Pancreas (tissue), 10 donors: ENCODE results near the gene ACAD11. TPM values are rescaled to one million over a fixed set of nuclear protein-coding genes. Genes with fewer than 3 reads are reported as not detected.

Experiments
- ATAC-seq, 4 donors: fragments of 200-7000 bp; cut with Tn5 transposase; one replicate each; pipeline versions ENCODE4 v1.8.0 to v1.9.1; 2020; ENCODE audit warnings: mild to moderate bottlenecking in 4 of 4, moderate library complexity in 4 of 4
- DNase-seq, 6 donors: peaks; one replicate each; pipeline ENCODE4 v3.0.0-alpha.2; 2020
- FAIRE-seq: peaks from 2 replicates; lab custom pipeline; 2012; peaks lifted over from hg19 to GRCh38; lab: Jason Lieb, UNC
- H3K27ac ChIP-seq, 4 donors: fragments of 200-600 bp; sonication (generic); 1 replicate in 3 of 4; 2 replicates in 1 of 4; pipeline versions ENCODE4 v1.5.0 to v1.8.0; 2020
- H3K27me3 ChIP-seq, 4 donors: fragments of 200-600 bp; one replicate each; pipeline ENCODE4 v1.8.0; 2021
- H3K36me3 ChIP-seq, 3 donors: fragments of 200-600 bp; sonication (generic) in 1 of 3; one replicate each; pipeline versions ENCODE4 v1.5.0 to v1.8.0; 2020 to 2021
- H3K4me1 ChIP-seq, 3 donors: fragments of 200-600 bp; one replicate each; pipeline ENCODE4 v1.8.0; 2021
- H3K4me3 ChIP-seq, 4 donors: fragments of 200-600 bp; sonication (generic) in 2 of 4; one replicate each; pipeline versions ENCODE4 v1.5.0 to v1.8.0; 2020 to 2021
- H3K9me3 ChIP-seq, 4 donors: fragments of 200-600 bp; one replicate each; pipeline ENCODE4 v1.8.0; 2021
- WGBS, 2 donors: extraction: QIAGEN DNeasy Blood & Tissue Kit; methylation state at CpG; one replicate each; pipeline ENCODE4 v1.1.7; 2013; 5-methylcytosine and 5-hydroxymethylcytosine counted together
- intact Hi-C, 3 donors: fragments of 100-400 bp; cut with DNase I; formaldehyde crosslinking; loops; one replicate each; pipeline versions ENCODE4 v1.11.1 to v1.14.2; 2022
- polyA plus RNA-seq, 2 donors: library from polyadenylated mRNA; stranded (reverse); fragments of 200-250 nt; gene quantifications; one replicate each; pipeline ENCODE4 v1.2.3, GENCODE V29; 2013
- total RNA-seq, 6 donors: library from RNA; stranded (reverse); fragmentation: NEBNext Ultra II Directional in 4 of 6; extraction: Animal tissue kit (Norgen Biotek cat#: 25700) in 4 of 6; gene quantifications; one replicate each; pipeline versions ENCODE4 v1.2.1 to v1.2.4, GENCODE V29; 2021 to 2023
- TF ChIP-seq, protein P1 (sequence below), 4 donors: fragments of 200-600 bp; sonication (generic) in 3 of 4; IDR thresholded peaks; one replicate each; pipeline versions ENCODE4 v1.5.0 to v1.8.0; 2021; ENCODE audit warnings: antibody characterized with exemption in 4 of 4
- donor health status: healthy with polysubstance abuse.
- donor health status: DM: no; HTN: no; CAD: no; lungs with moderate emphysema.
- donor health status: DM: no; HTN: no; CAD: no.
- donor health status: control.
- donor health status: control.
- donor health status: Bipolar disorder and iron deficiency.
- donor health status: DM: yes; HTN: yes; CAD: no.
- donor health status: DM: no; HTN: no; CAD: no.
- donor health status: DM: no; HTN: no; CAD: no.
- donor health status: DM: yes; HTN: yes; CAD: no.

The ACAD11 gene
- total and polyA plus RNA-seq, 8 donors = 6.6 to 31.7 (median 12.4) TPM

DNA sequence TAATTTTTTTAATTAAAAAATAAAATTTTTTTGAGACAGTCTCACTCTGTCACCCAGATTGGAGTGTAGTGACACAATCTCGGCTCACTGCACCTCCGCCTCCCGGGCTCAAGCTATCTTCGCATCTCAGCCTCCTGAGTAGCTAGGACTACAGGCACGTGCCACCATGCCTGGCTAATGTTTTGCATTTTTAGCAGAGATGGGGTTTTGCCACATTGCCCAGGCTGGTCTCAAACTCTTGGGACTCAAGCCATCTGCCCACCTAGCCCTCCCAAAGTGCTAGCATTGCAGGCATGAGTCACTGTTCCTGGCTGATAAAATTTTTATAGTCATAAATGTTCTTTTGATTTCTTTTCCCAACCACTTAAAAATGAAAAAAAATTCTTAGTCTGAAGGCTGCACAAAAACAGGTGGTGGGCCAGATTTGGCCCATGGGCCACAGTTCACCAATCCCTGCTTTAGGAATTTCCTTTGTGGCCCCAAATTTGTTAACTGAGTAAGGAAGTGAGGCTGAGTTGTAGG lies 9.7 kb upstream of the ACAD11 start:
- TF ChIP-seq, protein P1, sequence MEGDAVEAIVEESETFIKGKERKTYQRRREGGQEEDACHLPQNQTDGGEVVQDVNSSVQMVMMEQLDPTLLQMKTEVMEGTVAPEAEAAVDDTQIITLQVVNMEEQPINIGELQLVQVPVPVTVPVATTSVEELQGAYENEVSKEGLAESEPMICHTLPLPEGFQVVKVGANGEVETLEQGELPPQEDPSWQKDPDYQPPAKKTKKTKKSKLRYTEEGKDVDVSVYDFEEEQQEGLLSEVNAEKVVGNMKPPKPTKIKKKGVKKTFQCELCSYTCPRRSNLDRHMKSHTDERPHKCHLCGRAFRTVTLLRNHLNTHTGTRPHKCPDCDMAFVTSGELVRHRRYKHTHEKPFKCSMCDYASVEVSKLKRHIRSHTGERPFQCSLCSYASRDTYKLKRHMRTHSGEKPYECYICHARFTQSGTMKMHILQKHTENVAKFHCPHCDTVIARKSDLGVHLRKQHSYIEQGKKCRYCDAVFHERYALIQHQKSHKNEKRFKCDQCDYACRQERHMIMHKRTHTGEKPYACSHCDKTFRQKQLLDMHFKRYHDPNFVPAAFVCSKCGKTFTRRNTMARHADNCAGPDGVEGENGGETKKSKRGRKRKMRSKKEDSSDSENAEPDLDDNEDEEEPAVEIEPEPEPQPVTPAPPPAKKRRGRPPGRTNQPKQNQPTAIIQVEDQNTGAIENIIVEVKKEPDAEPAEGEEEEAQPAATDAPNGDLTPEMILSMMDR (IDR thresholded peaks at IDR 0.05) = no peak
- intact Hi-C loops = no loop called here
- Histone ChIP-seq H3K27me3 (no peaks in the 10 kb centered on the region), H3K36me3 (peaks cover 4 to 24% (median 4%) of the 10 kb centered on the region in 3 donors), H3K4me1 (peaks cover 9 to 44% (median 10%) of the 10 kb centered on the region in 3 donors), H3K9me3 (no peaks in the 10 kb centered on the region), H3K4me3 (no peak overlapping the region), H3K27ac (no peak overlapping the region)
- WGBS, 2 donors = 90 to 91% methylated on average over 5 of the region's 5 CpGs
- ATAC-seq (peak in 1 of 4 donors; percentile 31), DNase-seq (no peak), FAIRE-seq (no peak)

DNA sequence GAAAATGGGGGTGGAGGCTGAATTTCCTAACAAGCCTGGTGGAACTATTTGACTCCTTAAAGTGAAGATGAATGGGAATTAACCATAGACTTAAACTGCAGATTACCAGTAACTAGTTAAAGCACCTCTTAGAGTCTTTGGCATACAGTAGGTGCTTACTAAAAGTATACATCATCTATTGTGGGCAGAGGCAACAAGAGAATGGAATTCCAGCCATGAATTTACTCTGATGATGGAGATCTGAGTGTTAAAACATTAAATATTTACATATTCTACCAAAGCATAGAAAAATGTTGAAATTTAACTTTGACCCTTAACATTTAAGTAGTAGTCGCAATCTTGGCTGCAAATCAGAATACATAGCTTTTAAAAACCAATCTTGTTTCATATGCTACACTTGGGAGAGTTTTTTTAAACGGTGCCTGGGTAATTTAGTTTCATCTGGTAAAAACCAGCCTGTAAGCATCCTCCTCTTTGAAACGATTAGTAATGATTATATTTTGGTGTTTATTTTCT lies 5.7 kb upstream of the ACAD11 start:
- DNase-seq (no peak), ATAC-seq (no peak), FAIRE-seq (no peak)
- TF ChIP-seq, protein P1 (IDR thresholded peaks at IDR 0.05) = no peak
- Histone ChIP-seq H3K4me3 (no peak overlapping the region), H3K36me3 (peaks cover 0 to 4% (median 0%) of the 10 kb centered on the region in 3 donors), H3K4me1 (peaks cover 13 to 60% (median 22%) of the 10 kb centered on the region in 3 donors), H3K9me3 (no peaks in the 10 kb centered on the region), H3K27me3 (no peaks in the 10 kb centered on the region), H3K27ac (no peak overlapping the region)
- 25 to 29% methylated on average over 3 of the region's 3 CpGs for WGBS, 2 donors
- intact Hi-C loops = no loop called here

DNA sequence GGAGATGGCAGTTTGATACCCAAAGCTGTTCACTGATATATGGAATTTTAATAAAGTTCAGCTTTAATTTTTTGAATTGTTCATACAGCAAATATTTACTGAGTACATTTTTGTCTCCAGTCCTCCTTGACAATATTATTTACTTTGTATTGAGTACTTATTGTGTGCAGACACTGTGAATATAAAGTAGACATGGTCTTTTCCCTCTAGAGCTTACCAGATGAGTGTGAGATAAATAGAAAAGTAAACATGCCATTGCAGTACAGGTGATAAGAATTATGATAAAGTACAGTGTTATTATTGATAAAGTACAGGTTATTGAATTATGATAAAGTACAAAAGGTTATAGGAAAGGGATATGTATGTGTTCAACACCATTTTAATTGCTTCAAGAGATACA lies 2.6 kb upstream of the ACAD11 start:
- TF ChIP-seq, protein P1 (IDR thresholded peaks at IDR 0.05) = no peak
- H3K4me3 ChIP-seq = peak overlapping the region in 2 of 4 donors; percentile 83 to 89
- intact Hi-C loops = no loop called here
- no peak for DNase-seq
- ATAC-seq = no peak
- H3K27ac ChIP-seq = no peak overlapping the region
- no peaks in the 10 kb centered on the region for H3K27me3 ChIP-seq
- H3K9me3 ChIP-seq = no peaks in the 10 kb centered on the region
- H3K36me3 ChIP-seq = no peaks in the 10 kb centered on the region
- FAIRE-seq = no peak
- H3K4me1 ChIP-seq = peaks cover 10 to 51% (median 19%) of the 10 kb centered on the region in 3 donors

DNA sequence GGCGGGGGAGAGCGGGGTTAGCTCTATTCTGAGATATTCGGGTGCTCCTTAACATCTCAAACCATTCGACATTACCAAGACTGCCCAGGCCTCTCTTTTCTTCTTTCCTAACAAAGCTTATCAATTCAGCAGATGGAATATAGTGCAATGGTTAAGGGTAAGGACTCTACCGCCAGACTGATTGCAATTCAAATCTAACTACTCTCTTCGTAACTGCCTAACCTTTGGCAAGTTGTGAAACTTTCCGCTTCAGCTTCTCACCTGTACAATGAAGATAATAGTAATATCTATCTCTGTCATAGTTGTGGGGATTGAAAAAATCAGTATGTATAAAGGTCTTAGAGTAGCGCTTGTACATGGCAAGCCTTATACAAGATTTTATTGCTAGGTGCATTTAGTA lies 1.5 kb upstream of the ACAD11 start:
- ATAC-seq (peak in 2 of 4 donors; percentile 10 to 22), FAIRE-seq (no peak), DNase-seq (no peak)
- TF ChIP-seq, protein P1 (IDR thresholded peaks at IDR 0.05) = no peak
- Histone ChIP-seq H3K9me3 (no peaks in the 10 kb centered on the region), H3K4me3 (peak overlapping the region; percentile 44 to 89 (median 86)), H3K27ac (peak overlapping the region in 2 of 4 donors; percentile 95 to 96), H3K4me1 (peaks cover 10 to 47% (median 19%) of the 10 kb centered on the region in 3 donors), H3K36me3 (no peaks in the 10 kb centered on the region), H3K27me3 (no peaks in the 10 kb centered on the region)
- 3 to 6% methylated on average over 8 of the region's 8 CpGs for WGBS, 2 donors
- intact Hi-C loops = no loop called here

DNA sequence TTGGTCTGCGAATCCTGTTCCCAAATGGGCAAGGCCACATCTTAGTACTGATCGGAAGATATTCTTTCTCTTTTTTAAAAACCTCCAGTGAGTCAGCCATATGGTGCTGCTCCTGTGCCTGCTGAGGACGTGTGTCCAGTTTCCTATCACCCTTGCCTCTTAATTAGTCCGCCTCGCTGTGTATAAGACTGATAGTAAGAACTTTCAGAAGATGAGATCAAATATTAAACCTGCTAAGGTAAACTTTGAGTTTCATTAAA lies 1.1 kb upstream of the ACAD11 start:
- ATAC-seq = peak in 2 of 4 donors; percentile 19 to 28
- 0 to 1% methylated on average over 5 of the region's 5 CpGs for WGBS, 2 donors

More for the DNA sequence above, 1.1 kb upstream of the ACAD11 start:
- Histone ChIP-seq H3K4me1 (peaks cover 10 to 44% (median 19%) of the 10 kb centered on the region in 3 donors), H3K36me3 (no peaks in the 10 kb centered on the region), H3K4me3 (peak overlapping the region; percentile 44 to 89 (median 86)), H3K9me3 (no peaks in the 10 kb centered on the region), H3K27me3 (no peaks in the 10 kb centered on the region), H3K27ac (peak overlapping the region; percentile 82 to 96 (median 92))
- FAIRE-seq = no peak
- TF ChIP-seq, protein P1 (IDR thresholded peaks at IDR 0.05) = no peak
- DNase-seq = no peak
- intact Hi-C loops = no loop called here
